Kidney epithelial cell (primary cell): Measurements from ENCODE around the gene HJURP. TPM values are rescaled to one million over a fixed set of nuclear protein-coding genes. Genes with fewer than 3 reads are reported as not detected.

Experiments
- DNase-seq: peaks from one replicate; pipeline ENCODE4 v3.0.0-alpha.2; 2010; ENCODE audit warnings: low read depth
- H3K27me3 ChIP-seq: 2 replicates; pipeline ENCODE4 v1.6.0; 2011; ENCODE audit warnings: low read length; ENCODE audit not compliant: control insufficient read depth, insufficient read depth
- H3K36me3 ChIP-seq: 2 replicates; pipeline ENCODE4 v1.5.1; 2011; ENCODE audit warnings: low read length; ENCODE audit not compliant: control insufficient read depth, insufficient read depth
- H3K4me3 ChIP-seq: 2 replicates; pipeline ENCODE4 v1.5.1; 2011; ENCODE audit warnings: low read depth, mild to moderate bottlenecking, control low read depth, low read length
- total RNA-seq: library from RNA; depleted of rRNA; stranded (reverse); fragments of >200 nt; gene quantifications from 2 replicates; pipeline ENCODE4 v1.2.3, GENCODE V29; 2015
- TF ChIP-seq, protein P1 (sequence below): IDR thresholded peaks from 2 replicates; pipeline ENCODE4 v1.5.1; 2011; ENCODE audit warnings: mild to moderate bottlenecking, moderate library complexity, low read length, control low read depth, inconsistent platforms; ENCODE audit not compliant: insufficient read depth, poor library complexity, severe bottlenecking

HJURP gene
- total RNA-seq, 1 donor from 2014 or later: 13.4 TPM

DNA sequence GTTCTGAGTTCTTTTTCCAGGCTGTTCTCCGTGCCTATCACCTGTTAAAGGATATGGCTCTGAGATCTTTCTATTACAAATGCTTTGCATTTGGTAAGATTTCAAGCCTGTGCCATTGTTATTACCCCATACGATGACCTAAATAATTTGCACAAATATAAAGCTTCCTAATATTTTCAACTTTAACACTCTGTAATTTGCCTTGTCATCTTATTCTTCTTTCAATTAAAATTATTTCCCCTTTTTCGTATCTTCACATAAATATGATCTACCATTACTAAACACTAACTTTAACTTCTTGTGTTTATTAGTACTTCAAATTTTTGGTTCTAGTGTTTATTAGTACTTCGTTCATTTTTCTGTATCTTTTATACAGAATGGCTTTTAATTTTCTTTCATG is 17.1 kb upstream of the HJURP start:
- no peaks in the 10 kb centered on the region for H3K36me3 ChIP-seq
- H3K27me3 ChIP-seq: peaks cover 2% of the 10 kb centered on the region
- no peak overlapping the region for H3K4me3 ChIP-seq
- TF ChIP-seq, protein P1, sequence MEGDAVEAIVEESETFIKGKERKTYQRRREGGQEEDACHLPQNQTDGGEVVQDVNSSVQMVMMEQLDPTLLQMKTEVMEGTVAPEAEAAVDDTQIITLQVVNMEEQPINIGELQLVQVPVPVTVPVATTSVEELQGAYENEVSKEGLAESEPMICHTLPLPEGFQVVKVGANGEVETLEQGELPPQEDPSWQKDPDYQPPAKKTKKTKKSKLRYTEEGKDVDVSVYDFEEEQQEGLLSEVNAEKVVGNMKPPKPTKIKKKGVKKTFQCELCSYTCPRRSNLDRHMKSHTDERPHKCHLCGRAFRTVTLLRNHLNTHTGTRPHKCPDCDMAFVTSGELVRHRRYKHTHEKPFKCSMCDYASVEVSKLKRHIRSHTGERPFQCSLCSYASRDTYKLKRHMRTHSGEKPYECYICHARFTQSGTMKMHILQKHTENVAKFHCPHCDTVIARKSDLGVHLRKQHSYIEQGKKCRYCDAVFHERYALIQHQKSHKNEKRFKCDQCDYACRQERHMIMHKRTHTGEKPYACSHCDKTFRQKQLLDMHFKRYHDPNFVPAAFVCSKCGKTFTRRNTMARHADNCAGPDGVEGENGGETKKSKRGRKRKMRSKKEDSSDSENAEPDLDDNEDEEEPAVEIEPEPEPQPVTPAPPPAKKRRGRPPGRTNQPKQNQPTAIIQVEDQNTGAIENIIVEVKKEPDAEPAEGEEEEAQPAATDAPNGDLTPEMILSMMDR: no peak
- no peak for DNase-seq

DNA sequence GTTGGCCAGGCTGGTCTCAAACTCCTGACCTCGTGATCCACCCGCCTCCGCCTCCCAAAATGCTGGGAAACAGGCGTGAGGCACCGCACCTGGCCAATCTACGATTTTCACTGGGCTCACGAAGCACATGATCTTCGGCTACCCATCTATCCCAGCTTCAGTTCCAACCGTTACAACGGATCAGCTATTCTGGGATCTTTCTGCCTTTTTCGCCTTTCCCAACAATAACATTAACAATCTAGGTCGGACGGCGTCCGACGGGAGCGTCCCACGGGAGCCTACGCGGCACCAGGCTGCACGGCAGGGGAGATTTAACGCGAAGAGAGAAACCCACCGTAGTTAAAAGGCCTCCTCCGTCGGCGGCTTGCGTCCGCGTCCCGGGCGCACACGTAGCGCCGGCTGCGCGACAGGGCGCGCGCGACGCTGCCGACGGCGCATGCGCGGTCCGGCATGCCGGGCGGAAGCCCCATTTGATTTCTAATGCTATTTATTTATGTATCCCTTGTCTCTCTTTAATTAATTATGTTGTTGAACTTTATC is 13.7 kb upstream of the HJURP start, which contains the start of gene MSL3B:
Gene MSL3B, minus strand, starts transcription at position 394 of the 540 bp plus-strand sequence.
- TF ChIP-seq, protein P1: no peak
- peak; percentile 4 for DNase-seq
- H3K27me3 ChIP-seq: no peaks in the 10 kb centered on the region
- H3K4me3 ChIP-seq: peak within 1 kb of the TSS; percentile 51
- H3K36me3 ChIP-seq: no peaks in the 10 kb centered on the region

DNA sequence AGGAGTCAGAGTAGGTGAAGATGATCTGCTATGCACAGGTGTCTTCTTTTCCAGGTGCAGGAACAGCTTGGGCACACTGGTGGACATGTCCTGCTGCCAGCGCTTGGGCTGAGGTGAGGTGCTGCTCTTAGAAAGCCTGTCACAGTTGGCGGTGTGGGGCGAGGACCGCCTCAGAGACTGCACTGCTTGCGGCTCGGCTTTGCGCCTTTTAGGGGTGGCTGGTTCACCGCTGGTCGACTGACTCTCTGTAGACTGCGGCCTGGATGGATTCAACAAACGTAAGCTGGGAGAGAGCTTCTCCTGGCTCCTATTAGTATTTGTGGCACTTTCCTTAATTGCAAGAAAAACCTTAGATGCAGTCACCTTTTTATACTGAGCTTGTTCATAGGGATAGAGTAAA is 12.1 kb upstream of the HJURP start:
- Histone ChIP-seq H3K36me3 (no peaks in the 10 kb centered on the region), H3K4me3 (no peak overlapping the region), H3K27me3 (no peaks in the 10 kb centered on the region)
- TF ChIP-seq, protein P1: no peak
- DNase-seq: no peak

DNA sequence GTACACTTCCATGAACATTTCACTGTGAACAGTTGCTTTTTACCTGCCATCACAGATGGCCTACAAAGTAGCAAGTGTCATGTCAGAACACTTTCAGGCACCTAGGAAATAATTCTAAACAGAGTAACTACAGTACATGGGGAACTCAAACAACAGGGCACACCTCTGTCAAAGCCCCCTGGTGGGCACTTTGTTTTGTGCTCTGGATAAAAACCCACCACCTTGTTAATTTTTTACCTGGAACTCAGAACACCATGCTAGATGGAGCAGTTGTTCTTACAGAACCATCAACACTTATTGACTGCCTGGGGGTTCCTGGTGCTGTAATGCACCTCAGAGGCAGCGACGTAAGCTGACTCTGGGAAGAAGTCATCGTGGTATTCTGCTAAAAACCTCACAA is 11.5 kb upstream of the HJURP start:
- H3K4me3 ChIP-seq: no peak overlapping the region
- DNase-seq: no peak

DNA sequence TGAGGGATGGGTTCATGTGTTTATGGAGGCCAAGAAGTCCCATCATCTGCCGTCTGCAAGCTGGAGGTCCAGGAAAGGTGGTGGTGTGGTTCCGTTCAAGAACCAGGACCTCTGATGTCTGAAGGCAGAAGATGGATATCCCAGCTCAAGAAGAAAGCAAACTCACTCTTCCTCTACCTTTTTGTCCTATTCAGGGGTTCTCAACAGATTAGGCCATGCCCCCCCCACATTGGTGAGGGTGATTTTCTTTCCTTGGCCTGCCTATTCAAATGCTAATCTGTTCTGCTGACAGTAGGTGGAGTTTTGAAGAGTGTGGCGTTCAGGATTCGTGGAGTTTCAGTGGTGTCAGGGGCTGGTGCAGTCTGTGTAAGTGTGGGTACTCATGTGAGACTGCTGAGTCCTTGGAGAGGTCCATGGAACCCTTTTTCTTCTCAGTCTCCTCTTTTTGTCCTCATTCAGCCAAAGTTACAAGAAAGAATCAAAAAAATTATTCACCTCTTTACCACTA is 8.0 kb upstream of the HJURP start:
- TF ChIP-seq, protein P1: no peak
- no peak for DNase-seq
- no peak overlapping the region for H3K4me3 ChIP-seq
- H3K36me3 ChIP-seq: no peaks in the 10 kb centered on the region
- H3K27me3 ChIP-seq: no peaks in the 10 kb centered on the region

More for the DNA sequence above, 11.5 kb upstream of the HJURP start:
- no peaks in the 10 kb centered on the region for H3K27me3 ChIP-seq
- no peaks in the 10 kb centered on the region for H3K36me3 ChIP-seq
- TF ChIP-seq, protein P1: peak; percentile 27

DNA sequence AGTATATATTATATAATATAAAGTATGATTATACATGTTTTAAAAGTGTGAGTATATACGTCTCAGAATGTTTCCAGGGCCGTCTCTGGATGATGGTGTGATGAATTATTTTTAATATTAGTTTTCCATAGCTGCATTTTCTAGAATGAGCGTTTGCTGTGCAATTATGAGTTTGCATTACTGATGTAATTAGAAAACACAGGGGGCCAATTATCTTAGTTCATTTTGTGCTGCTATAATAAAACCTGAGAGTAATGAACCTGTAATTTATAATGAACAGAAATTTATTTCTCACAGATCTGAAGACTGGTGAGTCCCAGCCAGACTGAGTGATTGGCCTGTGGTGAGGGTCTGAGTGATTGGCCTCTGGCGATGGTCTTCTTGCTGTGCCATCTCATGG is 4.0 kb upstream of the HJURP start:
- TF ChIP-seq, protein P1: no peak
- H3K36me3 ChIP-seq: no peaks in the 10 kb centered on the region

More for the DNA sequence above, 4.0 kb upstream of the HJURP start:
- Histone ChIP-seq H3K4me3 (no peak overlapping the region), H3K27me3 (no peaks in the 10 kb centered on the region)
- DNase-seq: no peak
